Tibial artery (tissue), 4 donors: ENCODE data around the gene LHX6.

ENCODE experiments used
- DNase-seq, 2 donors: peaks; one replicate each; pipeline ENCODE4 v3.0.0-alpha.2; 2019
- H3K27ac ChIP-seq, 2 donors: fragments of 200-600 bp; sonication (generic) in 1 of 2; 1 replicate in 1 of 2; 2 replicates in 1 of 2; pipeline ENCODE4 v1.5.1; 2018 to 2019; ENCODE audit warnings: mild to moderate bottlenecking in 1 of 2
- H3K27me3 ChIP-seq, 2 donors: fragments of 200-600 bp; sonication (generic) in 1 of 2; one replicate each; pipeline versions ENCODE4 v1.5.1 to v1.6.0; 2016 to 2019
- H3K36me3 ChIP-seq, 3 donors: fragments of 200-600 bp; sonication (generic) in 2 of 3; one replicate each; pipeline ENCODE4 v1.5.1; 2016 to 2019; ENCODE audit warnings: mild to moderate bottlenecking in 2 of 3
- H3K4me1 ChIP-seq, 4 donors: fragments of 200-600 bp; sonication (generic) in 2 of 4; 1 replicate in 3 of 4; 2 replicates in 1 of 4; pipeline ENCODE4 v1.5.1; 2016 to 2019
- H3K4me3 ChIP-seq, 2 donors: fragments of 200-600 bp; sonication (generic) in 1 of 2; 1 replicate in 1 of 2; 2 replicates in 1 of 2; pipeline ENCODE4 v1.5.1; 2018 to 2019; ENCODE audit warnings: mild to moderate bottlenecking in 2 of 2
- H3K9me3 ChIP-seq, 3 donors: fragments of 200-600 bp; sonication (generic) in 1 of 3; one replicate each; pipeline ENCODE4 v1.5.1; 2016 to 2019
- CTCF ChIP-seq, 2 experiments: fragments of 200-600 bp in 1 of 2; fragments of 450-650 bp in 1 of 2; IDR thresholded peaks; one replicate each; pipeline ENCODE4 v1.5.1; 2017 to 2019; ENCODE audit warnings: antibody characterized with exemption in 2 of 2, mild to moderate bottlenecking in 1 of 2, moderate library complexity in 1 of 2
- intact Hi-C: fragments of 100-400 bp; cut with DNase I; formaldehyde crosslinking; loops from one replicate; pipeline ENCODE4 v1.15.0; 2023; ENCODE audit warnings: low total_unique reads

The LHX6 gene

GRCh38 chr9:122186301-122186700 is 42.5 kb downstream of the LHX6 start:
- H3K36me3 ChIP-seq: no peaks in the 10 kb centered on the region
- TF ChIP-seq CTCF (IDR thresholded peaks at IDR 0.05): no peak
- H3K4me3 ChIP-seq: no peak overlapping the region
- intact Hi-C loops: no loop called here
- H3K9me3 ChIP-seq: no peaks in the 10 kb centered on the region
- H3K4me1 ChIP-seq: no peaks in the 10 kb centered on the region
- no peak for DNase-seq
- no peak overlapping the region for H3K27ac ChIP-seq
- peaks cover 0 to 15% of the 10 kb centered on the region in 2 donors for H3K27me3 ChIP-seq

DNA sequence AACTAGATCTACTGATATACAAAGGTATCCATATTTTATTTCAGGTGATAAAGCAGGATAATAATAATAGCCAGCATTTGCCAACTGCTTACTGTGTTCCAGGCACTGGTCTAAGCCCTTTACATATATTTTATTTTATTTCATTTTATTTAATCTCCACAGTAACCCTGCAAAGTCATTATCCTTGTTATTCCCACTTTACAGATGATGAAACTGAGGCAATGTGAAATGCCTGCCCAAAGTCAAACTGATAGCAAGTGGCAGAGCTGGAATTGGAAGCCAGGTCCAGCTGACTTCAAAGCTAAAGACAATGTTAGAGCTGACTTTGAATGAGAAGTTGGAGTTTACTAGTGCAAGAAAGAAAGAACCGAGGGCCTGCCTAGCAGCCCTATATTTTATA is 44.2 kb downstream of the LHX6 start:
- peaks cover 0 to 15% of the 10 kb centered on the region in 2 donors for H3K27me3 ChIP-seq
- DNase-seq: no peak
- no peaks in the 10 kb centered on the region for H3K4me1 ChIP-seq
- no peak for TF ChIP-seq CTCF (IDR thresholded peaks at IDR 0.05)
- intact Hi-C loops: no loop called here
- H3K9me3 ChIP-seq: no peaks in the 10 kb centered on the region
- H3K27ac ChIP-seq: no peak overlapping the region
- no peaks in the 10 kb centered on the region for H3K36me3 ChIP-seq
- H3K4me3 ChIP-seq: no peak overlapping the region

- DNase-seq: no peak
- Histone ChIP-seq H3K27ac (no peak overlapping the region), H3K27me3 (peaks cover 0 to 15% of the 10 kb centered on the region in 2 donors), H3K4me1 (no peaks in the 10 kb centered on the region), H3K9me3 (no peaks in the 10 kb centered on the region), H3K4me3 (no peak overlapping the region), H3K36me3 (no peaks in the 10 kb centered on the region)
- TF ChIP-seq CTCF (IDR thresholded peaks at IDR 0.05): no peak
- intact Hi-C loops: no loop called here
Observed at GRCh38 chr9:122183501-122183900, 45.3 kb downstream of the LHX6 start.

- H3K36me3 ChIP-seq: no peaks in the 10 kb centered on the region
- H3K27me3 ChIP-seq: peaks cover 0 to 22% of the 10 kb centered on the region in 2 donors
- no peak overlapping the region for H3K4me3 ChIP-seq
- no peaks in the 10 kb centered on the region for H3K4me1 ChIP-seq
- DNase-seq: no peak
- no peaks in the 10 kb centered on the region for H3K9me3 ChIP-seq
- H3K27ac ChIP-seq: no peak overlapping the region
- TF ChIP-seq CTCF (IDR thresholded peaks at IDR 0.05): no peak
- intact Hi-C loops: no loop called here
Observed at GRCh38 chr9:122180633-122181032, 48.1 kb downstream of the LHX6 start.

- H3K4me1 ChIP-seq: no peaks in the 10 kb centered on the region
- H3K9me3 ChIP-seq: no peaks in the 10 kb centered on the region
- DNase-seq: no peak
- no peak for TF ChIP-seq CTCF (IDR thresholded peaks at IDR 0.05)
- peaks cover 0 to 27% of the 10 kb centered on the region in 2 donors for H3K27me3 ChIP-seq
- H3K4me3 ChIP-seq: no peak overlapping the region
- no peak overlapping the region for H3K27ac ChIP-seq
- no peaks in the 10 kb centered on the region for H3K36me3 ChIP-seq
- intact Hi-C loops: no loop called here
Observed at GRCh38 chr9:122179690-122180074, 49.1 kb downstream of the LHX6 start.

- Histone ChIP-seq H3K27me3 (peaks cover 0 to 31% of the 10 kb centered on the region in 2 donors), H3K36me3 (no peaks in the 10 kb centered on the region), H3K4me3 (no peak overlapping the region), H3K27ac (no peak overlapping the region), H3K4me1 (no peaks in the 10 kb centered on the region), H3K9me3 (no peaks in the 10 kb centered on the region)
- TF ChIP-seq CTCF (IDR thresholded peaks at IDR 0.05): no peak
- intact Hi-C loops: no loop called here
- DNase-seq: no peak
Observed at GRCh38 chr9:122179054-122179689, 49.6 kb downstream of the LHX6 start.
